ENCODE results near the gene SUN1. TPM values are rescaled to one million over a fixed set of nuclear protein-coding genes. Genes with fewer than 3 reads are reported as not detected.

The SUN1 gene
- total RNA-seq, 1 donor from 2014 or later: 99.9 TPM

GRCh38 chr7:835485-836401 is 3.5 kb downstream of the SUN1 start:
- DNase-seq (ENCODE audit: low read depth, low spot score): no peak
- H3K4me3 Mint-ChIP-seq: no peak overlapping the region
- H3K36me3 Mint-ChIP-seq (ENCODE audit: low read depth): peaks cover 10% of the 10 kb centered on the region
- peaks cover 25% of the 10 kb centered on the region for H3K4me1 Mint-ChIP-seq
- peak overlapping the region; percentile 75 for H3K27ac Mint-ChIP-seq (ENCODE audit: unreplicated experiment)
- TF ChIP-seq CTCF (conservative IDR thresholded peaks at IDR 0.05): no peak
- no peaks in the 10 kb centered on the region for H3K9me3 Mint-ChIP-seq
- H3K27me3 Mint-ChIP-seq (ENCODE audit: low read depth): no peaks in the 10 kb centered on the region

DNA sequence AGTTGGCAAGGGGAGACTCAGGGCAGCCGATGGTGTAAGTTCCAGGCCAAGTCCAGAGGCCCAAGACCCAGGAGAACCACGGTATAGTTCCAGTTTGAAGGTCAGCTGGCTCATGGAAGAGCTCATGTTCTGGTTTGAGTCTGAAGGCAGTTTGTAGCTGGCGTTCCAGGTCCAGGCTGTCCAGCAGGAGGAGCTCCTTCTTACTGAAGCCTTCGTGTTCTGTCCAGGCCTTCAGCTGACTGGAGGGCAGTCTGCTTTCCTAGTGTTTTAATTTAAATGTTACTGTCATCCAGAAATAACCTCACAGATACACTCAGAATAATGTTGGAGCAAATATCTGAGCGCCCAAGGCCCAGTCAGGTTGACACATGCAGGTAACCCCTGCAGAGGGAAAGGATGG is 4.2 kb downstream of the SUN1 start:
- peak; percentile 52 for TF ChIP-seq CTCF (conservative IDR thresholded peaks at IDR 0.05)
- Mint-ChIP-seq H3K4me3 (no peak overlapping the region), H3K27ac (ENCODE audit: unreplicated experiment) (no peak overlapping the region), H3K4me1 (peaks cover 24% of the 10 kb centered on the region), H3K9me3 (no peaks in the 10 kb centered on the region), H3K36me3 (ENCODE audit: low read depth) (peaks cover 10% of the 10 kb centered on the region), H3K27me3 (ENCODE audit: low read depth) (no peaks in the 10 kb centered on the region)
- DNase-seq (ENCODE audit: low read depth, low spot score): peak; percentile 14

DNA sequence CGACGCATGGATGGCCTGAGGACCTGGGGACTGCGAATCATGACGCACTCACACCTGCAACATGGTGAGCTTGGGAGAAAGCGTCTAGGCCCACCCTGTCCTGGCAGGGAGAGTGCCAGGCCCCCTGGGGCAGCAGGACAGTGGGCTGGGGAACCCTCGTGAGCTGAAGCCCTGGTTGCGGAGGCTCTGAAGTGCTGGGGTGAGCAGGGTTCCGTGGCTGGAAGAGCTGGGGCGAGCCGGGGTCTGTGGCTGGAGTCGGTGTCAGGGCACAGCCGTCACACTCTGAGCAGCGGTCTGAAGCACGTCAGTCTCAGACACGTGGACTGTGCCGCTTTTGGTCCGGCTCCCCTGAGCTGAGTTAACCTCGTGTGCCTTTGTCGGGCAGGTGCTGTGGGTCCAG is 4.7 kb downstream of the SUN1 start:
- Mint-ChIP-seq H3K4me3 (no peak overlapping the region), H3K36me3 (ENCODE audit: low read depth) (peaks cover 10% of the 10 kb centered on the region), H3K27me3 (ENCODE audit: low read depth) (no peaks in the 10 kb centered on the region), H3K9me3 (no peaks in the 10 kb centered on the region), H3K27ac (ENCODE audit: unreplicated experiment) (peak overlapping the region; percentile 62), H3K4me1 (peaks cover 21% of the 10 kb centered on the region)
- no peak for DNase-seq (ENCODE audit: low read depth, low spot score)
- no peak for TF ChIP-seq CTCF (conservative IDR thresholded peaks at IDR 0.05)

GRCh38 chr7:840001-840600 is 7.8 kb downstream of the SUN1 start:
- no peak overlapping the region for H3K27ac Mint-ChIP-seq (ENCODE audit: unreplicated experiment)
- H3K4me1 Mint-ChIP-seq: peaks cover 22% of the 10 kb centered on the region
- no peak overlapping the region for H3K4me3 Mint-ChIP-seq

DNA sequence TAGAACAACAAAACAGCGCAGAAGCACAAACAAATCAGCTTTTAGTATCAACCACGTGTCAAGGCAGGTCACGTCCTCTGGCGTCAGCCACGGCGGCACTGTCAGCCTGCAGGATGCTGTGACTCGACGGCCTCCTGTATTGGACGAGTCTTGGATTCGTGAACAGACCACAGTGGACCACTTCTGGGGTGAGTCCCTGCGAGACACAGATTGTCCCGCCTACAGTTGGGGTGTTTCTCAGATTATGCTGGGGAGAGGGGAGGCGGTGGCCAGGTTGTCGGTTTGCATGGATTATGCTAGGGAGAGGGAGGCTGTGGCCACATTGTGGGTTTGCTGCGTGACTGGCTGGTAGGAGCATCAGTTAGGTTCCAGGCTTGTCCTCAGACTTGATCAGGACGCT is 9.7 kb downstream of the SUN1 start:
- Mint-ChIP-seq H3K4me3 (no peak overlapping the region), H3K4me1 (peaks cover 13% of the 10 kb centered on the region), H3K36me3 (ENCODE audit: low read depth) (peaks cover 12% of the 10 kb centered on the region), H3K27me3 (ENCODE audit: low read depth) (no peaks in the 10 kb centered on the region), H3K9me3 (no peaks in the 10 kb centered on the region), H3K27ac (ENCODE audit: unreplicated experiment) (peak overlapping the region; percentile 70)
- no peak for DNase-seq (ENCODE audit: low read depth, low spot score)
- TF ChIP-seq CTCF (conservative IDR thresholded peaks at IDR 0.05): no peak

More at GRCh38 chr7:840001-840600, 7.8 kb downstream of the SUN1 start:
- no peak for DNase-seq (ENCODE audit: low read depth, low spot score)
- H3K9me3 Mint-ChIP-seq: no peaks in the 10 kb centered on the region
- H3K36me3 Mint-ChIP-seq (ENCODE audit: low read depth): peaks cover 15% of the 10 kb centered on the region
- no peaks in the 10 kb centered on the region for H3K27me3 Mint-ChIP-seq (ENCODE audit: low read depth)
- TF ChIP-seq CTCF (conservative IDR thresholded peaks at IDR 0.05): no peak
